HG03558 (cell line): ENCODE measurements around the gene E2F7.

ENCODE experiments used
- ATAC-seq: cut with Tn5 transposase; IDR thresholded peaks from one replicate; pipeline ENCODE4 v1.9.1; 2021; ENCODE audit warnings: moderate number of reproducible peaks; ENCODE audit not compliant: unreplicated experiment; ENCODE audit errors: extremely low read depth

The E2F7 gene

GRCh38 chr12:77032406-77032805, 33.0 kb downstream of the E2F7 start:
- ATAC-seq, result no peak

GRCh38 chr12:77031745-77032144, 33.6 kb downstream of the E2F7 start:
- ATAC-seq, result no peak

GRCh38 chr12:77025782-77026314, 39.5 kb downstream of the E2F7 start:
- no peak for ATAC-seq

GRCh38 chr12:77023501-77023900, 41.9 kb downstream of the E2F7 start:
- no peak for ATAC-seq

- no peak for ATAC-seq
Observed at GRCh38 chr12:77019920-77020319, 45.4 kb downstream of the E2F7 start.

GRCh38 chr12:77016606-77017005, 48.8 kb downstream of the E2F7 start:
- no peak for ATAC-seq

- ATAC-seq, result no peak
Observed at GRCh38 chr12:77013091-77013490, 52.3 kb downstream of the E2F7 start.

- ATAC-seq, result peak; percentile 88
Observed at GRCh38 chr12:77010691-77011548, 54.4 kb downstream of the E2F7 start.

- no peak for ATAC-seq
Observed at GRCh38 chr12:77007476-77007875, 57.9 kb downstream of the E2F7 start.

GRCh38 chr12:77005611-77006098, 59.7 kb downstream of the E2F7 start:
- ATAC-seq, result no peak

GRCh38 chr12:77003914-77004313, 61.5 kb downstream of the E2F7 start:
- no peak for ATAC-seq

- no peak for ATAC-seq
Observed at GRCh38 chr12:77003246-77003645, 62.1 kb downstream of the E2F7 start.

- no peak for ATAC-seq
Observed at GRCh38 chr12:77002382-77002781, 63.0 kb downstream of the E2F7 start.

- no peak for ATAC-seq
Observed at GRCh38 chr12:77001276-77001675, 64.1 kb downstream of the E2F7 start.

- ATAC-seq, result no peak
Observed at GRCh38 chr12:76998908-76999556, 66.3 kb downstream of the E2F7 start.

GRCh38 chr12:76998386-76998785, 67.0 kb downstream of the E2F7 start:
- no peak for ATAC-seq

GRCh38 chr12:76997011-76997780, 68.2 kb downstream of the E2F7 start:
- ATAC-seq, result no peak

- ATAC-seq, result no peak
Observed at GRCh38 chr12:76990716-76991115, 74.7 kb downstream of the E2F7 start.

- ATAC-seq, result no peak
Observed at GRCh38 chr12:76984566-76984965, 80.8 kb downstream of the E2F7 start.

GRCh38 chr12:76983420-76983819, 81.9 kb downstream of the E2F7 start:
- ATAC-seq, result no peak

- no peak for ATAC-seq
Observed at GRCh38 chr12:76980196-76980595, 85.2 kb downstream of the E2F7 start.
